HG03521 (cell line): ENCODE measurements around the gene JMJD1C.
"Not testable (repeated sequence)": the region's sequence is repeated elsewhere in the genome, so short reads cannot be mapped to it uniquely, and the experiment has no call there.

Experiments
- ATAC-seq: cut with Tn5 transposase; IDR thresholded peaks from one replicate; pipeline ENCODE4 v1.9.1; 2021; ENCODE audit warnings: mild to moderate bottlenecking, moderate library complexity; ENCODE audit not compliant: unreplicated experiment

The JMJD1C gene

GRCh38 chr10:63304146-63304545, 161.6 kb downstream of the JMJD1C start:
- no peak for ATAC-seq

GRCh38 chr10:63300801-63301200, 165.0 kb downstream of the JMJD1C start:
- no peak for ATAC-seq

GRCh38 chr10:63297941-63298340, 167.8 kb downstream of the JMJD1C start:
- no peak for ATAC-seq

- no peak for ATAC-seq
These were observed 171.0 kb downstream of the JMJD1C start for GRCh38 chr10:63294781-63295180.

GRCh38 chr10:63292847-63293246, 172.9 kb downstream of the JMJD1C start:
- not testable (repeated sequence) for ATAC-seq

- ATAC-seq: no peak
These were observed 177.6 kb downstream of the JMJD1C start for GRCh38 chr10:63288170-63288569.

GRCh38 chr10:63286754-63287264, 179.0 kb downstream of the JMJD1C start:
- peak; percentile 65 for ATAC-seq

- ATAC-seq: peak; percentile 31
These were observed 179.4 kb downstream of the JMJD1C start for GRCh38 chr10:63286340-63286739.

GRCh38 chr10:63283901-63284300, 181.9 kb downstream of the JMJD1C start:
- not testable (repeated sequence) for ATAC-seq

GRCh38 chr10:63283093-63283492, 182.7 kb downstream of the JMJD1C start:
- no peak for ATAC-seq

GRCh38 chr10:63281967-63282366, 183.8 kb downstream of the JMJD1C start:
- no peak for ATAC-seq

- no peak for ATAC-seq
These were observed 185.4 kb downstream of the JMJD1C start for GRCh38 chr10:63280386-63280785.

- no peak for ATAC-seq
These were observed 190.7 kb downstream of the JMJD1C start for GRCh38 chr10:63275094-63275493.

GRCh38 chr10:63273577-63273976, 192.2 kb downstream of the JMJD1C start:
- ATAC-seq: no peak

GRCh38 chr10:63268798-63269503, 196.8 kb downstream of the JMJD1C start:
- peak; percentile 94 for ATAC-seq

GRCh38 chr10:63268149-63268797, 197.5 kb downstream of the JMJD1C start:
- ATAC-seq: no peak

- no peak for ATAC-seq
These were observed 198.2 kb downstream of the JMJD1C start for GRCh38 chr10:63267414-63268148.

- ATAC-seq: no peak
These were observed 199.1 kb downstream of the JMJD1C start for GRCh38 chr10:63266391-63267316.

- ATAC-seq: no peak
These were observed 200.0 kb downstream of the JMJD1C start for GRCh38 chr10:63265683-63266235.

GRCh38 chr10:63265222-63265617, 200.6 kb downstream of the JMJD1C start:
- no peak for ATAC-seq
